Measurements from ENCODE around the gene OTULINL.

The OTULINL gene

DNA sequence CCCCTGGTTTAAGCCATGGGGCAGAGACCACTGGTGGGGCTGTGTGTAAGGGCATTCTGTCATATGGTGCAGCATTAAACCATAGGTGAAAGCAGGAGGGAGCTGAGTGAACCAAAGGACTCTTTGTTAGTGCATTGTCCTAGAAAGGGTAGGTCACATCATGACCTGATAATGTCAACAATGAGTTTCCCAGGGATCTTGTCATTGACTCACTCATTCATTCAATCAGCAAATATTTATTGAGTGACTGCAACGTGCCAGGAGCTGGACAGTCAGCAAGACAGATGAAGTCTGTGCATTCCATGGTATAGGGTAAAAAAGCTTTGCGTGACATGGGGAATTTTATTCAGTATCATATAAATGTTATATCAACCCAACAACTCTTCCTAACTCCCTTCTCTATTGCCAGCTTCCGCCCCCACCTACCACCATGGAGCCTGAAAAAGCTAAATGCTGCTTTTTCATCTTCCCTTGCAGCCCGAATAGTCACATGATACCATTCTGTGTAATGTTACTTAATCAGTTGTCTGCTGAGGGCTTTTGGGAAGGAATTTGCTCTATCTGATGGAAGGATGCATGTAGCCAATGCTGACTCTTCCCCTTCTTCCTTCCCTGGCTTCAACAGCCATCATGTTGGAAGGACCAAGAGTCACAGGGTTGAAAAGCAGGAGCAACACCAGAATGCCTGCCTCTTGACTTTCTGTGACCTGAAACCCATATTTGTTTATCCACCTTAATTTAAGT lies 11.5 kb upstream of the OTULINL start:
- H3K9me3 ChIP-seq (ENCODE audit: control insufficient read depth, insufficient read depth, low read length), result no peaks in the 10 kb centered on the region
- no peak overlapping the region for H3K9ac ChIP-seq (ENCODE audit: low read depth, low read length)
- no peaks in the 10 kb centered on the region for H3K4me1 ChIP-seq (ENCODE audit: insufficient read depth, low read length)
- no peaks in the 10 kb centered on the region for H3K36me3 ChIP-seq (ENCODE audit: insufficient read depth, low read length)

DNA sequence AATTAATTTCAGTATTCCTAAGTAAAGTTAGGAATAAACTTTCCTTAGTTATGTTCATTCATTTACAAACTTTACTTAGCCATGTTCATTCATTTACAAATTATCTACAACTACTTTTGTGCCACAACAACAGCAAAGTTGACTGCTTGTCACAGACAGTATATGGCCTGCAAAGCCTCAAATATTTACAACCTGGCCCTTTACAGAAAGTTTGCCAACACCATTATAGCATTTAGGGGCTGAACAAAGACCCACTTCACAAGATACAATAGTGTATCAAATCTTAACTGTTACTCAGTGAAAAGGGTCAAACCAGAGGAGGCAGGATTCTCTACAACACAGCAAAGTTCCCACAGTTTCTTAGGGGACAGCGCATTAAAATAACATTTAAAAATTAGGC lies 9.7 kb upstream of the OTULINL start:
- Histone ChIP-seq H3K9ac (ENCODE audit: low read depth, low read length) (no peak overlapping the region), H3K36me3 (ENCODE audit: insufficient read depth, low read length) (no peaks in the 10 kb centered on the region)

DNA sequence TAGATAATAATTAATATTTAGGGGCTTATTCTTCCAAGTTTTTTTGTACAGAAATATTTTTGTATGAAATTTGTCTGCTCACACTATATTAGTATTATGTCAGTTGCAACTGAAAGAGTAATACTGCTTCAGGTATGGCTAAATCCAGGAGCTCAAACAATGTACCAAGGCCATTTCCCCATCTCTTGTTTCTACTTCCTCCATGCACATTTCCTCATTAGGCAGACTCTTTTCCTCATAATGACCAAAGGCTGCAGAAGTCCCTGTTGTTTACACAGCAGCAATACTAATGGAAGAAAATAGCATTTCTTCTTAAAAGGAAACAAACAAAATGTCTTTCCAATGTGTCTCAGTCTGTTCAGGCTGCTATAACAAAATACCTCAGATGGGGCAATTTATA lies 9.2 kb upstream of the OTULINL start:
- Histone ChIP-seq H3K9ac (ENCODE audit: low read depth, low read length) (no peak overlapping the region), H3K4me1 (ENCODE audit: insufficient read depth, low read length) (no peaks in the 10 kb centered on the region), H3K36me3 (ENCODE audit: insufficient read depth, low read length) (no peaks in the 10 kb centered on the region), H3K9me3 (ENCODE audit: control insufficient read depth, insufficient read depth, low read length) (no peaks in the 10 kb centered on the region)

More for the DNA sequence above, 9.7 kb upstream of the OTULINL start:
- Histone ChIP-seq H3K4me1 (ENCODE audit: insufficient read depth, low read length) (no peaks in the 10 kb centered on the region), H3K9me3 (ENCODE audit: control insufficient read depth, insufficient read depth, low read length) (no peaks in the 10 kb centered on the region)

DNA sequence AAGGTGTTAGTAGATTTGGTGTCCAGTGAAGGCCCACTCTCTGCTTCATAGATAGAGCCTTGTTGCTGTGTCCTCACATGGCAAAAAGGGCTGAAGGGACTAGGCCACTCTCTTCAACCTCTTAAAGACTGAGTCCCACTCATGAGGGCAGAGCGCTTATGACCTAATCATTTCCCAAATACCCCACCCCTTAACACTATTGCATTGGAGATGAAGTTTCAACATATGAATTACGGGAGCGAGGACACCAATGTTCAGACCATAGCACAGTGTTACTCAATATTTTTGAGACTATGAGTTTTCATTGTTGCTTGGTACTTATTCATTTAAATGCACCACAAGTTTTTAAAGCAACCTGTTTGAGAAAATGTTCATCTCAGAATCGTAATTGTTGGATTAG lies 8.8 kb upstream of the OTULINL start:
- Histone ChIP-seq H3K9ac (ENCODE audit: low read depth, low read length) (no peak overlapping the region), H3K9me3 (ENCODE audit: control insufficient read depth, insufficient read depth, low read length) (no peaks in the 10 kb centered on the region), H3K36me3 (ENCODE audit: insufficient read depth, low read length) (no peaks in the 10 kb centered on the region), H3K4me1 (ENCODE audit: insufficient read depth, low read length) (no peaks in the 10 kb centered on the region)

DNA sequence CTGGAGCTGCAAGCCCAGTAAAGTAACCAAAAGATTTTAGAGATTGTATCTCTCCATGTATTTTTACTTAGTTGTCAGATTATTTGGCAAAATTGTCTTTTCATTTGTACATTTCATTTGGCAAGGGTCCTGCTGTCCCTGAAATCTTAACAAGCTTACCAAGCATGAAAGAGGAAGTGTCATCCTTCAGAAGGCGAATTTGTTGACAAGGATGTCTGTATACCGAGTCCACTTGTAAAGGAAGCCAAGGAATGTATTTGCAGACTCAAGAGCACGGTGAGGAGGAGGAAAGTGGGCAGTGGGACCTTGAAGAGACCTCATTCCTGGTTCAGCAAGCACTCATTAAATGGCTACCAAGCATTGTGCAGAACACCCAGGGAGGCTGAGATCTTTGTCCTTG lies 7.5 kb upstream of the OTULINL start:
- Histone ChIP-seq H3K9ac (ENCODE audit: low read depth, low read length) (no peak overlapping the region), H3K9me3 (ENCODE audit: control insufficient read depth, insufficient read depth, low read length) (no peaks in the 10 kb centered on the region; the same call in 1 of the 2 replicates), H3K36me3 (ENCODE audit: insufficient read depth, low read length) (no peaks in the 10 kb centered on the region), H3K4me1 (ENCODE audit: insufficient read depth, low read length) (no peaks in the 10 kb centered on the region)

DNA sequence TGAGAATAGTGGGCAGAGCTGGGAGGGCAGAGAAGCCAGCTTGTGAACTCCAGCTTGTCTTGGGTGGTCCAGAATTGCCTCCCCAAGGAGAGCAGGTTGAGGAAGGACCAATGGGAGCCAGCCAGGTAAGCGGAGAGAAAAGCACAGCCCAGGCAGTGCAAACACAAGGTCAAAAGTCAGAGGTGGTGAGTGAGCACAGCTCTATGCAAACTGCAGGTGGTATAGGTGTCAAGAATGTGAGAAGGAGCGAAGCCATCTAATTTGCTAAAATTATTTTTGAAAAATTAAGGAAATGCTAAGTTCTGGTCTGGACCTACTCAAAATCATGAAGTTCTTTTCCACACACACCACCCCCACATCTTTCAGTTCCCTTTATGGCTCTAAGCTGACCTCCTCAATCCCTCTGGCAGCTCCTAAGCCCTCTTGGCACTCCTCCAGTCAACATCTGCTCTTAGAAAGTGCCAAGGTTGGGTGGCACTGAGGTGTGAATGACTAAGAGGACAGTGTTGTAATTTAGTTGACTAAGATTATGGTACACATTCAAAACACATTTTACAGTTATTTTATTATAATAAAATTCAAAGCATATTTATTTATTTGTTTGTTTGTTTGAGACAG lies 6.6 kb upstream of the OTULINL start:
- no peaks in the 10 kb centered on the region; the same call in 1 of the 2 replicates for H3K9me3 ChIP-seq (ENCODE audit: control insufficient read depth, insufficient read depth, low read length)
- no peak overlapping the region for H3K9ac ChIP-seq (ENCODE audit: low read depth, low read length)
- no peaks in the 10 kb centered on the region for H3K36me3 ChIP-seq (ENCODE audit: insufficient read depth, low read length)
- H3K4me1 ChIP-seq (ENCODE audit: insufficient read depth, low read length), result no peaks in the 10 kb centered on the region

DNA sequence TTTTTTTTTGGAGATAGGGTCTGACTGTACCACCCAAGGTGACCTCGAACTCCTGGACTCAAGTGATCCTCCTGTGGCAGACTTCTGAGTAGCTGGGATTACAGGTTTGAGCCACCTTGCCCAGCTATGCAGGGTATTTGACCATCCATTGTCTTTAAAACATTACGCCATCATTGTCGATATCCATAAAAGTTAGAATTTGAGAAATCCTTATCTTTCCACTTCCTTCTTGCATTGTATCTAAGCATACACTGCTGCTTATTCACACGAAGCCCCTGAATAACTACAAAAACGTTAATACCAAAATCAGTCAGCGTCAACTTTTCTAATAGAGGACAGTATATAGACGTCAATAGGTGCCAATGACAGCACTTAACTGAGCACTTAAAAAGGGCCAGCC lies 5.4 kb upstream of the OTULINL start:
- Histone ChIP-seq H3K36me3 (ENCODE audit: insufficient read depth, low read length) (no peaks in the 10 kb centered on the region), H3K9me3 (ENCODE audit: control insufficient read depth, insufficient read depth, low read length) (no peaks in the 10 kb centered on the region; the same call in 1 of the 2 replicates), H3K4me1 (ENCODE audit: insufficient read depth, low read length) (no peaks in the 10 kb centered on the region), H3K9ac (ENCODE audit: low read depth, low read length) (no peak overlapping the region)

DNA sequence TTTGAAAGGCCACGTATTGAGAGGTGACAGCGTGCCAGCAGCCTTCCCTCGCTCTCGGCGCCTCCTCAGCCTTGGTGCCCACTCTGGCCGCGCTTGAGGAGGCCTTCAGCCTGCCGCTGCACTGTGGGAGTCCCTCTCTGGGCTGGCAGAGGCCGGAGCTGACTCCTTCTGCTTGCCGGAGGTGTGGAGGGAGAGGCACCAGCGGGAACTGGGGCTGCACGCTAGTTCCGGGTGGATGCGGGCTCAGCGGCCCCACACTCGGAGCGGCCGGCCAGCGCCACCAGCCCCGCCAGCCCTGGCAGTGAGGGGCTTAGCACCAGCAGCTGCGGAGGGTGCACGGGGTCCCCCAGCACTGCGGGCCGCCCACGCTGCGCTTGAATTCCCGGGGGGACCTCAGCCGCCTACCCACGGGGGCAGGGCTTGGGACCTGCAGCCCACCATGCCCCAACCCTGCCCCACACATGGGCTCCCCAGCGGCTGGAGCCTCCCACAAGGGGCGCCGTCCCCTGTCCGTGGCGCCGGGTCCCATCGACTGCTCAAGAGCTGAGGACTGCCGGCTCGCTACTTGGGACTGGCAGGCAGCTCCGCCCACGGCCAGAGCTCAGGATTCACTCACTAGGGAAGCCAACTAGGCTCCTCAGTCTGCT lies 4.4 kb upstream of the OTULINL start:
- Histone ChIP-seq H3K9ac (ENCODE audit: low read depth, low read length) (peak overlapping the region; percentile 18; the same call in 1 of the 2 replicates), H3K4me1 (ENCODE audit: insufficient read depth, low read length) (no peaks in the 10 kb centered on the region), H3K9me3 (ENCODE audit: control insufficient read depth, insufficient read depth, low read length) (no peaks in the 10 kb centered on the region; the same call in 1 of the 2 replicates), H3K36me3 (ENCODE audit: insufficient read depth, low read length) (no peaks in the 10 kb centered on the region)

DNA sequence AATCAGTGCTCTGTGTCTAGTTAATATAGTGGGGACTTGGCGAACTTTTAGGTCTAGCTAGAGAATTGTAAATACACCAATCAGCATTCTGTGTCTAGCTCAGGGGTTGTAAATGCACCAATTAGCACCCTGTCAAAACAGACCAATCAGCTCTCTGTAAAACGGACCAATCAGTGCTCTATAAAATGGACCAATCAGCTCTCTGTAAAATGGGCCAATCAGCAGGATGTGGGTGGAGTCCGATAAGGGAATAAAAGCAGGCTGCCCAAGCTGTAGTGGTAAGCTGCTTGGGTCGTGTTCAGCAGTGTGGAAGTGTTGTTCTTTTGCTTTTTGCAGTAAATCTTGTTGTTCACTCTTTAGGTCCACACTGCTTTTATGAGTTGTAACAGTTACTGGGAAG lies 3.6 kb upstream of the OTULINL start:
- no peak overlapping the region for H3K9ac ChIP-seq (ENCODE audit: low read depth, low read length)
- no peaks in the 10 kb centered on the region; the same call in 1 of the 2 replicates for H3K9me3 ChIP-seq (ENCODE audit: control insufficient read depth, insufficient read depth, low read length)
- no peaks in the 10 kb centered on the region; the same call in 1 of the 2 replicates for H3K4me1 ChIP-seq (ENCODE audit: insufficient read depth, low read length)
- H3K36me3 ChIP-seq (ENCODE audit: insufficient read depth, low read length), result no peaks in the 10 kb centered on the region

DNA sequence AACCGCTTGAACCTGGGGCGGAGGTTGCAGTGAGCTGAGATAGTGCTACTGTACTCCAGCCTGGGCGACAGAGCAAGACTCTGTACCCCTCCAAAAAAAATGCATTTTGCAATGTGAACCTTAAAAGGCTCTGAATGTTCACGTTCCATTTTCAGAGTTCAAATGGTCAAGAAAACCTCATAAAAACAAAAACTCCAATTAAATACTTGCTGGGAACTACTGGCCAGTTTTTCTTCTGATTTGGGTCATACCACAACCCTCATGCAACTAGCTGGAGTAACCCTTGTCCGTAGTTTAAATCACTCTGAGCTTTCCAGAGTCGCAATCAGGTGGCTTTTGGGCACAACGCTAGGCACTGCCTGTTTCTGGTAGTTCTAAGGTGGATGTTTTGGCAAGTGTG lies 2.3 kb upstream of the OTULINL start:
- H3K36me3 ChIP-seq (ENCODE audit: insufficient read depth, low read length), result no peaks in the 10 kb centered on the region
- no peaks in the 10 kb centered on the region; the same call in 1 of the 2 replicates for H3K9me3 ChIP-seq (ENCODE audit: control insufficient read depth, insufficient read depth, low read length)
- H3K9ac ChIP-seq (ENCODE audit: low read depth, low read length), result no peak overlapping the region
- H3K4me1 ChIP-seq (ENCODE audit: insufficient read depth, low read length), result no peaks in the 10 kb centered on the region; the same call in 1 of the 2 replicates

DNA sequence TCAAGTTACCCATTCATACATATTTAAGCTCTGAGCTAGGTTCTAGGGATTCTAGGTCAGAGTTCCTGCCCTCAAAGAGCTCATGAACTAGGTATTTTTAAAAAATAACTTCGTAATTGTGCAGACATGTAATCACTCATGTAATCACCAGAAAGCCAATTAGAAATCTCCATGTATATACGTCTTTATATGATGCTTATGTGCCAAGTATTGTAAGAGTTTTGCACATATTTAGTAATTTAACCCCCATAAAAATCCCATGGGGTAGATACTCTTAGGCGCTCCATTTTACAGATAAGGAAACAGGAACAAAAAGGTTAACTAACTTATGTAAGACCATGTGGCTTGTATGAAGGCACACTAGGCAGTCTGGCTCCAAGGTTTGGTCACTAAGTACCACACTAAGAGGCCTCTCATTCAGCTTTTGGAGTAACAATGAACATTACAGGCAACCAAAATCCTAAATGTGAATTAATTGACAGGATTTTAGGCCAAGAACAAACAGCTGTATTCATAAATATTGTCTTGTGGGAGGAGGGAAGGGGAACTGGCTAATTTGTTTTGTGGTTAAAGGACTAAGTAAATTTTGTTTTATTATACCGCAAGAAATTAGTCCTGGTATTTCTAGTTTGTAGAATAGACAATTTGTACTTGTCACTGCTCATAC lies 1.7 kb upstream of the OTULINL start:
- H3K4me1 ChIP-seq (ENCODE audit: insufficient read depth, low read length), result no peaks in the 10 kb centered on the region; the same call in 1 of the 2 replicates
- no peaks in the 10 kb centered on the region for H3K36me3 ChIP-seq (ENCODE audit: insufficient read depth, low read length)
- no peak overlapping the region for H3K9ac ChIP-seq (ENCODE audit: low read depth, low read length)
- H3K9me3 ChIP-seq (ENCODE audit: control insufficient read depth, insufficient read depth, low read length), result no peaks in the 10 kb centered on the region; the same call in 1 of the 2 replicates

DNA sequence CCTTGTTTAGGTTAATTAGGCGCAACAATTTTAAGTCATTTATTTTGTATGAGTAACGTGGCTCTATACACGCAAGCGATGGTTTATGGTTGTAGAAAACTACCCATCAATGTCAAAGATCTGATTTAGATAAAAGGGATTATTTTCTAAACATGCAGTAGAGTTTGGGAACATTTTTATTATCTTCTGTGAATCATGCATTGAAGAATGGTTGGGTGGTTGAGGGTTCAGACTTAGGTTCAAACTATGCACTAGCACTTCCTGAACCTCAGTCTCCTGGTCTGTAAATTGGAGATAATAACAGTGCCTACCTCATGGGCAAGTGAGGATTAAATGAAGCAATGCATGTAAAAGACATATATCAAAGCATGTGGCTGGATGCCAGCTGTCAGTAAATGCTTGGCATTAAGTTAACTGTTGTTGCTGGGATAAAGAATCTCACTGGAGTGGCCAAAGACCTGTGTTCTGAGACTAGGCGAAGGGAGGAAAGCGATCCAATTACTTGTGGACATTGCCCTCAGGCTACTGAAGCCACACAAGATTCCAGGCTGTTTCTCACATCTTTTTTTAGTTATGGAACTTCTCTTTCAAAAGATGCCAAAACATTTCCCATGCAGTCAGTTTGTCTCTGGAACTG lies 1.1 kb upstream of the OTULINL start:
- H3K9ac ChIP-seq (ENCODE audit: low read depth, low read length), result no peak overlapping the region

DNA sequence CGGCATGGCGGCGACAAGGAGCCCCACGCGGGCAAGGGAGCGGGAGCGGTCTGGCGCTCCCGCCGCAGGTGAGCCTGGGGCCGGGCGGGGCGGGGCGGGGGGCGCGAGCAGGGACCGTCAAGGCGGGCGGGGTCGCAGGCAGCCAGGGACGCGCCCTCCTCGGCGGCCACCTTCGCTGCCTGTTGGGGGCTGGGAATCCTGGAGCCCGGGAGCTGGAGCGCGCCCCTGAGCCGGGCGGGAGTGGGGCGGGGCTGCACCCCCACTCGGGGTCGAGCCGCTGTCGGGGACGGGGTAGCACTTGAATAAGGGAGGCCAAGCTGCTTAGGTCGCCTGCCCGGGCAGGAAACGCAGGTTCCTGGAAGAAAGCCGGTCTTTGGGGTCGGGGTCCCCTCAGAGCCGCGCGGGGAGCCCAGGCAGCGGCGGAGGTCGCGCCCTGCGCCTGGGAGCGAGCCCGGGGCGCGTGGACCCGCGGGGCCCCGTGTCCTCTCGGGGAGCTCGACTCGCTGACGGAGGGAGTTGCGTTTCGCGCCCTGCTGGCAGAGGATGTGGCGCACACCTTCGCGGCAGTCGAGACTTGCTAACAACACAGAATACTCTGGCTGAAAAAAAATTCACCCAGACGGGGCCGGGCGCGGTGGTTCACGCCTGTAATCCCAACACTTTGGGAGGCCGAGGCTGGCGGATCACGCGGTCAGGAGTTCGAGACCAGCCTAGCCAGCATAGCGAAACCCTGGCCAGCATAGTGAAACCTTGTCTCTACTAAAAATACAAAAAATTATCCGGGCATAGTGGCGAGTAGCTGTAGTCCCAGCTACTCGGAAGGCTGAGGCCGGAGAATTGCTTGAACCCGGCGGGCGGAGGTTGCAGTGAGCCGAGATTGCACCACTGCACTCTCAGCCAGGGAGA lies 552 bp downstream of the OTULINL start:
- no peaks in the 10 kb centered on the region; the same call in 1 of the 2 replicates for H3K4me1 ChIP-seq (ENCODE audit: insufficient read depth, low read length)
- peak overlapping the region; percentile 62 for H3K9ac ChIP-seq (ENCODE audit: low read depth, low read length)
- no peaks in the 10 kb centered on the region; the same call in 1 of the 2 replicates for H3K9me3 ChIP-seq (ENCODE audit: control insufficient read depth, insufficient read depth, low read length)
- no peaks in the 10 kb centered on the region for H3K36me3 ChIP-seq (ENCODE audit: insufficient read depth, low read length)

More for the DNA sequence above, 1.1 kb upstream of the OTULINL start:
- Histone ChIP-seq H3K9me3 (ENCODE audit: control insufficient read depth, insufficient read depth, low read length) (no peaks in the 10 kb centered on the region; the same call in 1 of the 2 replicates), H3K4me1 (ENCODE audit: insufficient read depth, low read length) (no peaks in the 10 kb centered on the region; the same call in 1 of the 2 replicates), H3K36me3 (ENCODE audit: insufficient read depth, low read length) (no peaks in the 10 kb centered on the region)

All from ES-I3 (cell line).